GM18526 (cell line): ENCODE results near the gene TCF20.

Experiments
- POLR2A ChIP-seq: IDR thresholded peaks from 3 replicates; pipeline ENCODE4 v1.6.1; 2011; ENCODE audit not compliant: insufficient read length; ENCODE audit errors: extremely low read depth

The TCF20 gene

DNA sequence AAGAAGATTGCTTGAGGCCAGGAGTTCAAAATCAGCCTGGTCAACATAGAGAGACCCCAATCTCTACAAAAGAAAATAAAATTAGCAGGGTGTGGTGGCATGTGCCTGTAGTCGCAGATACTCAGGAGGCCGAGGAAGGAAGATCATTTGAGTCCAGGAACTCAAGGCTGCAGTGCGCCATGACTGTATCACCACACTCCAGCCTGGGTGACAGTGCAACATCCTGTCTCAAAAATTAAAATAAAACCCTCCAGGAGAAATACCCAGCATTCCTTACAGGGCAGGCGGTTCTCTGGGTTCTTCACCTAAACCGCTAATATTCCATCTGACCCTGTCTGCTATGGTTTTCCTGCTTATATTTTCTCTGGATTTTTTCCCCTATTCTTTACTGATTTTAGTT, 13.5 kb downstream of the TCF20 start:
- TF ChIP-seq POLR2A, result no peak

DNA sequence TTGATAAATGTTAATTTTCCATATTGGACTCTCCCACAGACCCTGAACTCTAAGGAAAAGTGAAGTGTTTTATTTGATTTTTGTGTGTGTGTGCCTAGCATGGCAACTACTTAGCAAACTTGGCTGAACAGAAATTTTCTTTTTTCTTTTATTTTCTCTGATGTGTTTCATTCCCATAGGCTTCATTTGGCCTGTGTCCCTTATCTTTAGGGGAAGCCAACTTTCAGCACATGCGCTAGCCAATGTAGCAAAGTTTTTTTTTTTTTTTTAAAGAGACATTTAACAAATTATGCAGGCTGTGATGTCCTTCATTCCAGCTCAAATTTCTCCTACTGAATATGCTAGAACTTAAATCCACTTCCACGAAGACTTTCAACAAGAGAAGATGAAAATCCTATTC, 14.2 kb downstream of the TCF20 start:
- no peak for TF ChIP-seq POLR2A

GRCh38 chr22:42249831-42250230, 20.6 kb downstream of the TCF20 start:
- no peak for TF ChIP-seq POLR2A

GRCh38 chr22:42248995-42249394, 21.5 kb downstream of the TCF20 start:
- no peak for TF ChIP-seq POLR2A

GRCh38 chr22:42247596-42247995, 22.9 kb downstream of the TCF20 start:
- no peak for TF ChIP-seq POLR2A

DNA sequence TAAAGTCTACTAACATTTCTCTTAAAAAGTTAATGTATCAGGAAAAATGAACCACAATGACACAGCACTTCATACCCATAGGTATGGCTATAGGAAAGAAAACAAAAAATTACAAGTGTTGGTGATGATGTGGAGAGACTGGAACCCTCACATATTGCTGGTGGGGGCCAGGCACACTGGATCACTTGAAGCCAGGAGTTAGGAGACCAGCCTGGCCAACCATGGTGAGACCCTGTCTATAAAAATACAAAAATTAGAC, 26.7 kb downstream of the TCF20 start:
- TF ChIP-seq POLR2A, result no peak

- TF ChIP-seq POLR2A, result no peak
Measured at GRCh38 chr22:42236848-42237247, 33.6 kb downstream of the TCF20 start.

GRCh38 chr22:42236268-42236667, 34.2 kb downstream of the TCF20 start:
- TF ChIP-seq POLR2A, result no peak

GRCh38 chr22:42233879-42234278, 36.6 kb downstream of the TCF20 start:
- TF ChIP-seq POLR2A, result no peak

DNA sequence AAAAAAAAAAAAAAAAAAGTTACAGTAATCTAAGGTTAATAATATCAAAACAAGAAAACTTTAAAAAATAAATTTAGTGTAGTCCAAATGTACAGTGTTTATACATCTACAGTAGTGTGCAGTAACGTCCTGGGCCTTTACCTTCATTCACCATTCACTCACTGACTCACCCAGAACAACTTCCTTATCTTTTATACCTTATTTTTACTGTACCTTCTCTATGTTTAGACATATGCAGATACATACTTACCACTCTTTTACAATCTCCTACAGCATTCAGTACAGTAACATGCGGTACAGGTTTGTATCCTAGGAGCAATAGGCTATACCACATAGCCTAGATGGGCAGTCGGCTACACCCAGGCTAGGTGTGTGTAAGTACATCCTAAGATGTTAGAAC, 38.5 kb downstream of the TCF20 start:
- no peak for TF ChIP-seq POLR2A

DNA sequence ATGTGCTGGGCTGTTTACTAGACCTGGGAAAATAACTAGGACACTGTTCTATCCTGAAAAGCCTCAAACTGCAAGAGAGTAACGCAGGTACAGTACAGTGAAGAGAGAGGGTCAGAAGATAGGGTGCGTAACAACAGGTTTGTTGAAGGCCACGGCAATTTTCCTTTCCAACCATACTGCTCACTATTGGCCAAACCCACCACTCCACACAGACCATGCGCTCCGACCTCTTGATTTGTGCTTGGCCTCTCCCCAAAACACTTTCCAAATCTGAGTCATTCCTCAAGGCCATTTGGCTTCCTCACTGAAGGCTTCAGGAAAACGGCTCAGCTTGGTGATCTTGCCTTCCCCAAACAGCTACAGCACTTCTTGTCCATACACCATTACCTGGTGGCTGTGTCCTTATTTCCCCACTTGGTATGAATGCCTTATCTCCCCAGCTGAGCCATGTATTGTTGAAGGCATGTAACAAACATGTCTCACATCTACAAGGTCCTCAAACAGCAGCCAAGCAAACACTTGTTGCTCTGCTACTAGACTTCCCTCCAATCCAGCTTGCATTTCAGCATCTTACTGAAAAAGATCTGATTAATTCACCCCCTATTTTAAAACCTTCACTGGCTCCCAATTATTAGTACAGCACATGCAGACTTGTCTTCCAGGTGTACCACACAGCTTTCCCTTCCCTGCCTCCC, 40.9 kb downstream of the TCF20 start:
- no peak for TF ChIP-seq POLR2A

GRCh38 chr22:42228483-42228882, 42.0 kb downstream of the TCF20 start:
- no peak for TF ChIP-seq POLR2A

- TF ChIP-seq POLR2A, result no peak
Measured at GRCh38 chr22:42227435-42227834, 43.0 kb downstream of the TCF20 start.

DNA sequence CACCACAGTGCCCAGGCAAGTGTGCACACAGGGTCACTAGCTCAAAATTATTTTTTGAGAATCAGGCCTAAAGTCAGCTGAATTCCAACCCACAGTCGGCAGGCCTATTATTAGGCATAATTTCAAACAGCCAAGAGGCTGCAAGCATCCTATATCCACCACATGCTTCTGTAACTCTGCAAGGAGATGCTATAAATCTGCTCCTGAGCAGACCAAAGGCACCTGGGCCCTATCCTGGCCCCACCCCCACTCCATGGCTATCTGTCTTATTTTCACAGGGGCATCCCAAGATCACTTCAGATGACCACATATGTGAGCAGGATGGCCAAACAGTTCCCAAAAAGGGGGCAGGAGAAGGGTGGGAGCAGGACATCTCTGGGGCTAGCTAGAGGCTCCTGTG, 44.6 kb downstream of the TCF20 start:
- TF ChIP-seq POLR2A, result no peak

GRCh38 chr22:42222140-42222539, 48.3 kb downstream of the TCF20 start:
- TF ChIP-seq POLR2A, result no peak
